CD14-positive monocyte (primary cell): ENCODE data around the gene MMP13. TPM values are rescaled to one million over a fixed set of nuclear protein-coding genes. Genes with fewer than 3 reads are reported as not detected.

Experiments
- DNase-seq, 3 donors: peaks; one replicate each; pipeline ENCODE4 v3.0.0-alpha.2; 2011 to 2022
- H2AFZ ChIP-seq: 2 replicates; pipeline ENCODE4 v1.6.0; 2012; ENCODE audit warnings: mild to moderate bottlenecking, low read depth, low read length, inconsistent platforms; ENCODE audit not compliant: insufficient read depth, poor library complexity, severe bottlenecking
- H3K27ac ChIP-seq, 2 donors: 1 replicate in 1 of 2; 2 replicates in 1 of 2; pipeline ENCODE4 v1.5.1; 2012 to 2013; ENCODE audit warnings: low read length in 2 of 2, control low read depth in 1 of 2, inconsistent platforms in 1 of 2, low read depth in 1 of 2, mild to moderate bottlenecking in 1 of 2
- H3K27me3 ChIP-seq, 2 donors: one replicate each; pipeline versions ENCODE4 v1.6.0 to v1.6.1; 2011 to 2013; ENCODE audit warnings: low read length in 2 of 2; ENCODE audit not compliant: control insufficient read depth in 2 of 2, insufficient read depth in 2 of 2
- H3K36me3 ChIP-seq, 2 donors: replicated peaks in 1 of 2; 1 replicate in 1 of 2; 2 replicates in 1 of 2; pipeline versions ENCODE4 v1.5.1 to v1.6.1; 2012 to 2013; ENCODE audit warnings: low read length in 2 of 2, control low read depth in 1 of 2, inconsistent platforms in 1 of 2, mild to moderate bottlenecking in 1 of 2; ENCODE audit not compliant: insufficient read depth in 2 of 2, control insufficient read depth in 1 of 2
- H3K4me1 ChIP-seq, 2 donors: 1 replicate in 1 of 2; 2 replicates in 1 of 2; pipeline versions ENCODE4 v1.5.1 to v1.6.1; 2012 to 2013; ENCODE audit warnings: low read length in 2 of 2, control low read depth in 1 of 2, inconsistent platforms in 1 of 2, mild to moderate bottlenecking in 1 of 2, moderate library complexity in 1 of 2; ENCODE audit not compliant: insufficient read depth in 2 of 2, control insufficient read depth in 1 of 2
- H3K4me2 ChIP-seq: replicated peaks from 2 replicates; pipeline ENCODE3; 2012; ENCODE audit warnings: low read length, moderate library complexity, mild to moderate bottlenecking; ENCODE audit not compliant: poor library complexity, severe bottlenecking; ENCODE audit errors: extremely low read depth
- H3K4me3 ChIP-seq, 3 experiments: fragments of 200-600 bp in 1 of 3; sonication (generic) in 1 of 3; replicated peaks in 1 of 3; 1 replicate in 2 of 3; 2 replicates in 1 of 3; pipeline ENCODE4 v1.5.1; 2011 to 2013; ENCODE audit warnings: low read length in 3 of 3, mild to moderate bottlenecking in 3 of 3, control low read depth in 2 of 3, low read depth in 2 of 3, inconsistent platforms in 1 of 3, moderate library complexity in 1 of 3
- H3K79me2 ChIP-seq: 2 replicates; pipeline ENCODE4 v1.6.0; 2012; ENCODE audit warnings: mild to moderate bottlenecking, control low read depth, inconsistent platforms, low read length, moderate library complexity; ENCODE audit not compliant: insufficient read depth
- H3K9ac ChIP-seq: 2 replicates; pipeline ENCODE4 v1.6.0; 2017; ENCODE audit warnings: low read length, mild to moderate bottlenecking; ENCODE audit not compliant: insufficient read depth, poor library complexity, severe bottlenecking
- H3K9me3 ChIP-seq, 2 donors: replicated peaks in 1 of 2; 1 replicate in 1 of 2; 2 replicates in 1 of 2; pipeline versions ENCODE4 v1.5.1 to v1.6.1; 2012 to 2013; ENCODE audit warnings: low read length in 2 of 2, control low read depth in 1 of 2; ENCODE audit not compliant: control insufficient read depth in 1 of 2, insufficient read depth in 1 of 2
- H4K20me1 ChIP-seq: 2 replicates; pipeline ENCODE4 v1.6.0; 2012; ENCODE audit warnings: mild to moderate bottlenecking, low read length, control low read depth, moderate library complexity; ENCODE audit not compliant: insufficient read depth
- H3K27ac Mint-ChIP-seq, 7 donors: one replicate each; pipeline ENCODE4 v1.8.0; 2020; ENCODE audit warnings: mild to moderate bottlenecking in 7 of 7, mixed read lengths in 7 of 7, moderate library complexity in 6 of 7, inconsistent platforms in 2 of 7
- H3K27me3 Mint-ChIP-seq, 3 donors: one replicate each; pipeline ENCODE4 v1.8.0; 2021 to 2022; ENCODE audit warnings: low read depth in 3 of 3, mild to moderate bottlenecking in 3 of 3, mixed read lengths in 3 of 3, moderate library complexity in 3 of 3, inconsistent platforms in 1 of 3
- H3K36me3 Mint-ChIP-seq, 2 donors: one replicate each; pipeline ENCODE4 v1.8.0; 2020; ENCODE audit warnings: mixed read lengths in 2 of 2, inconsistent platforms in 1 of 2, mild to moderate bottlenecking in 1 of 2
- H3K4me1 Mint-ChIP-seq: one replicate; pipeline ENCODE4 v1.8.0; 2020; ENCODE audit warnings: mild to moderate bottlenecking, mixed read lengths
- H3K4me3 Mint-ChIP-seq, 2 donors: one replicate each; pipeline ENCODE4 v1.8.0; 2020; ENCODE audit warnings: mild to moderate bottlenecking in 2 of 2, mixed read lengths in 2 of 2, moderate library complexity in 1 of 2
- H3K9me3 Mint-ChIP-seq, 7 donors: one replicate each; pipeline ENCODE4 v1.8.0; 2020 to 2022; ENCODE audit warnings: mixed read lengths in 7 of 7, mild to moderate bottlenecking in 6 of 7, moderate library complexity in 6 of 7, inconsistent platforms in 2 of 7
- CTCF ChIP-seq: fragments of 200-600 bp; IDR thresholded peaks from one replicate; pipeline ENCODE4 v1.8.0; 2022; ENCODE audit warnings: antibody characterized with exemption, mild to moderate bottlenecking
- WGBS: methylation state at CpG from one replicate; pipeline ENCODE4 v1.1.5; 2013; ENCODE audit warnings: missing lambda C conversion rate; ENCODE audit not compliant: insufficient coverage; 5-methylcytosine and 5-hydroxymethylcytosine counted together
- intact Hi-C, 2 donors: fragments of 100-400 bp; cut with micrococcal nuclease; formaldehyde crosslinking; loops; one replicate each; pipeline versions ENCODE4 v1.15.0 to v1.15.1; 2023
- polyA plus RNA-seq, 3 donors: library from polyadenylated mRNA; depleted of rRNA in 1 of 3; unstranded in 2 of 3; stranded (reverse) in 1 of 3; fragments of 300-500 nt in 2 of 3; fragments of >200 nt in 1 of 3; fragmentation: Illumina TruSeq in 2 of 3; gene quantifications; 1 replicate in 2 of 3; 2 replicates in 1 of 3; pipeline ENCODE4 v1.2.3, GENCODE V29; 2012 to 2021

The MMP13 gene
- polyA plus RNA-seq, 3 donors = not detected

- Histone ChIP-seq H3K4me2 (no peak overlapping the region), H4K20me1 (no peaks in the 10 kb centered on the region), H3K9ac (no peak overlapping the region), H3K27ac (no peak overlapping the region), H3K9me3 (no peaks in the 10 kb centered on the region), H3K4me3 (no peak overlapping the region), H3K27me3 (no peaks in the 10 kb centered on the region), H3K4me1 (peaks cover 8 to 9% of the 10 kb centered on the region in 2 donors), H2AFZ (no peak overlapping the region), H3K79me2 (no peaks in the 10 kb centered on the region), H3K36me3 (no peaks in the 10 kb centered on the region)
- peaks cover 6% of the 10 kb centered on the region for H3K4me1 Mint-ChIP-seq
- WGBS = no CpG with 5 or more reads among the region's 1 CpG
- no peak for DNase-seq
- no peak overlapping the region for H3K4me3 Mint-ChIP-seq
- H3K27me3 Mint-ChIP-seq = peaks cover 0 to 2% (median 0%) of the 10 kb centered on the region in 3 donors
- intact Hi-C loops = no loop called here
- no peak for TF ChIP-seq CTCF
- H3K9me3 Mint-ChIP-seq = peaks cover 0 to 3% (median 0%) of the 10 kb centered on the region in 7 donors
- H3K36me3 Mint-ChIP-seq = no peaks in the 10 kb centered on the region
- no peak overlapping the region for H3K27ac Mint-ChIP-seq
Measured at GRCh38 chr11:102972853-102973252, 17.3 kb upstream of the MMP13 start.

- H3K4me3 ChIP-seq = no peak overlapping the region
- H3K4me1 ChIP-seq = peaks cover 8 to 9% of the 10 kb centered on the region in 2 donors
- intact Hi-C loops = no loop called here
- H2AFZ ChIP-seq = no peak overlapping the region
- no peak for DNase-seq
- peaks cover 6% of the 10 kb centered on the region for H3K4me1 Mint-ChIP-seq
- H3K9me3 Mint-ChIP-seq = peaks cover 0 to 3% (median 0%) of the 10 kb centered on the region in 7 donors
- no peak overlapping the region for H3K4me3 Mint-ChIP-seq
- peaks cover 0 to 2% (median 0%) of the 10 kb centered on the region in 3 donors for H3K27me3 Mint-ChIP-seq
- no peaks in the 10 kb centered on the region for H3K36me3 Mint-ChIP-seq
- TF ChIP-seq CTCF = no peak
- H3K79me2 ChIP-seq = no peaks in the 10 kb centered on the region
- H3K27ac Mint-ChIP-seq = no peak overlapping the region
- no peaks in the 10 kb centered on the region for H3K36me3 ChIP-seq
- no peak overlapping the region for H3K4me2 ChIP-seq
- no peak overlapping the region for H3K27ac ChIP-seq
- no peaks in the 10 kb centered on the region for H3K9me3 ChIP-seq
- H3K9ac ChIP-seq = no peak overlapping the region
- no peaks in the 10 kb centered on the region for H3K27me3 ChIP-seq
- H4K20me1 ChIP-seq = no peaks in the 10 kb centered on the region
Measured at GRCh38 chr11:102971766-102972165, 16.2 kb upstream of the MMP13 start.
